ENCODE data around the gene ATP1B1. TPM values are rescaled to one million over a fixed set of nuclear protein-coding genes. Genes with fewer than 3 reads are reported as not detected.

The ATP1B1 gene
- total RNA-seq, 2 donors from 2014 or later, result 116 to 138 TPM

DNA sequence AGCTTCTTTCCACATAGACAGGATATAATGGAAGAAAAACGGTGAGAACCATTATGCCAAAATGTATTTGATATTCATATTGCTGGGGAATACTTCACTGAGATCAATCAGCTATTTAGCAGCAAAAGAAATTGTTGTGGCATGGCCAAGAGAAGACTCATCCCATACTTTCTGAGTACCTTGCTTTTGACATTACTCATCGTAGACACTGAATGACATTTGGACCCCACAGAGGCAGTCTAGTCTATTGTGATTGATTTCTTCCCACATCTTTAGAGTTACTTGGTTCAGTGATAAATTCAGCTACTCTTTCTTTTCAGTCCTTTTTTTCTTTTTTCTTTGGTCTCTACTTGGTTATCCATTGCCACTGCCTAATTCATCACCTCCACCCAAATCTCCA lies 22.1 kb downstream of the ATP1B1 start:
- Histone ChIP-seq H3K27ac (peak overlapping the region in 1 of 4 donors; percentile 9), H3K9me3 (no peaks in the 10 kb centered on the region), H3K4me3 (no peak overlapping the region), H3K27me3 (no peaks in the 10 kb centered on the region), H3K4me1 (peaks cover 16% of the 10 kb centered on the region), H3K36me3 (replicated peaks in 1 of 2; ENCODE audit: insufficient read depth in 1 of 2, low read depth in 2 of 2) (peaks cover 9% of the 10 kb centered on the region in 2 donors)
- DNase-seq, result no peak
- ATAC-seq, result no peak
- intact Hi-C loops (cut with DNase I), result no loop called here
- 74% methylated on average over 2 of the region's 2 CpGs for WGBS, 2 donors
- TF ChIP-seq, protein P1, sequence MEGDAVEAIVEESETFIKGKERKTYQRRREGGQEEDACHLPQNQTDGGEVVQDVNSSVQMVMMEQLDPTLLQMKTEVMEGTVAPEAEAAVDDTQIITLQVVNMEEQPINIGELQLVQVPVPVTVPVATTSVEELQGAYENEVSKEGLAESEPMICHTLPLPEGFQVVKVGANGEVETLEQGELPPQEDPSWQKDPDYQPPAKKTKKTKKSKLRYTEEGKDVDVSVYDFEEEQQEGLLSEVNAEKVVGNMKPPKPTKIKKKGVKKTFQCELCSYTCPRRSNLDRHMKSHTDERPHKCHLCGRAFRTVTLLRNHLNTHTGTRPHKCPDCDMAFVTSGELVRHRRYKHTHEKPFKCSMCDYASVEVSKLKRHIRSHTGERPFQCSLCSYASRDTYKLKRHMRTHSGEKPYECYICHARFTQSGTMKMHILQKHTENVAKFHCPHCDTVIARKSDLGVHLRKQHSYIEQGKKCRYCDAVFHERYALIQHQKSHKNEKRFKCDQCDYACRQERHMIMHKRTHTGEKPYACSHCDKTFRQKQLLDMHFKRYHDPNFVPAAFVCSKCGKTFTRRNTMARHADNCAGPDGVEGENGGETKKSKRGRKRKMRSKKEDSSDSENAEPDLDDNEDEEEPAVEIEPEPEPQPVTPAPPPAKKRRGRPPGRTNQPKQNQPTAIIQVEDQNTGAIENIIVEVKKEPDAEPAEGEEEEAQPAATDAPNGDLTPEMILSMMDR (IDR thresholded peaks at IDR 0.05), result no peak
- no peak for TF ChIP-seq POLR2A (IDR thresholded peaks at IDR 0.05)

DNA sequence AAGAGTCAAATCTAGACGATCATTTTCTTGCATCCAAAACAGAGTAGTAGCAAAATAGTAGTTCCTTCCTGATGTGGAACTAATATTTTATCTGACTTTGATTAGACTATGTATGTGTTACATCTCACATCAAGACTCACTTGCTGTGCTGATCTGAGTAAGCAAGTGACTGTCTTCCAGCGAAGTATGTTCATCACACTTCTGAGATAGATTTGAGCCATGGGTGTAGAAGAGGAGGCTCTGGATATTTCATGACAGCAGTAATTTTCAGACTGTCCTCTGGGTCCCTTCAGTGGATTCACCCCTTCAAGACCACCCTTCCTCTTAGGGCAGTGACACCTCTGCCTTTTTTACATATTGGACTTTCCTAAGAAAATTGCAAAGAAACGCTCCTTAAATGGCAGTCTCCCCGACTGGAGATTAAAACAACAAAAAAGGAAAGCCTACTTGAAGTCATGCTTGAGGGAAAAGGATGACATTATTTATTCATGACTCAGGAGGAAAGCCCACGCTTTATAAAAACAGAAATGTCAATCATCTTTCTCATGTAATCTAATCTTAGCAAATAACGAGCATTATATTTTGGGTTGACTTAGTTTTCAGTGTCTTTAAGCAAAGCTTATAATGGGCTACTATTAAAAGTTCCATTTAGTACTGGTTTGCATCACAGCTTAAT lies 22.8 kb downstream of the ATP1B1 start:
- peaks cover 18% of the 10 kb centered on the region for H3K4me1 ChIP-seq
- no peak overlapping the region for H3K4me3 ChIP-seq
- H3K36me3 ChIP-seq (replicated peaks in 1 of 2; ENCODE audit: insufficient read depth in 1 of 2, low read depth in 2 of 2), result peaks cover 9% of the 10 kb centered on the region in 2 donors
- H3K9me3 ChIP-seq, result no peaks in the 10 kb centered on the region
- no peak for DNase-seq
- H3K27ac ChIP-seq, result peak overlapping the region in 1 of 4 donors; percentile 9
- 43 to 56% methylated on average over 6 of the region's 6 CpGs for WGBS, 2 donors
- ATAC-seq, result no peak
- TF ChIP-seq, protein P1 (IDR thresholded peaks at IDR 0.05), result no peak
- TF ChIP-seq POLR2A (IDR thresholded peaks at IDR 0.05), result no peak
- intact Hi-C loops (cut with DNase I), result no loop called here
- H3K27me3 ChIP-seq, result no peaks in the 10 kb centered on the region

DNA sequence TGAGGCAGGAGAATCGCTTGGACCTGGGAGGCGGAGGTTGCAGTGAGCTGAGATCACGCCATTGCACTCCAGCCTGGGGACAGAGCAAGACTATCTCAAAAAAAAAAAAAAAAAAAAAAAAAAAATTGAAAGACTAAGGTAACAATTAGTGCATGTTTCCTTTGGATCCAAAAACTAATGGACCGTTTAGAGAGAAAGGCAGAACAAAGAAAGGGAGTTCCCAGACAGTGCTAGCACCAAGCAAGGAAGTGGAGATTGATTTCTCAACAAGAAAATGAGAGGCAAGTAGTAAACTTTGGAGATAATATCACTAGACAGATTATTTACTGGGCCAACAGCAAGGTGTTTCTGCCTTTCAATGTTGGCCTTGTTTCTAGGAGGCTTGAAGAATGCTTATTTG lies 24.2 kb downstream of the ATP1B1 start:
- Histone ChIP-seq H3K4me1 (peaks cover 13% of the 10 kb centered on the region), H3K27ac (peak overlapping the region in 1 of 4 donors; percentile 9), H3K27me3 (no peaks in the 10 kb centered on the region), H3K36me3 (replicated peaks in 1 of 2; ENCODE audit: insufficient read depth in 1 of 2, low read depth in 2 of 2) (peaks cover 9% of the 10 kb centered on the region in 2 donors), H3K4me3 (no peak overlapping the region), H3K9me3 (no peaks in the 10 kb centered on the region)
- 78 to 85% methylated on average over 4 of the region's 4 CpGs for WGBS, 2 donors
- DNase-seq (no peak), ATAC-seq (no peak)
- TF ChIP-seq, protein P1 (IDR thresholded peaks at IDR 0.05), result no peak
- TF ChIP-seq POLR2A (IDR thresholded peaks at IDR 0.05), result no peak
- intact Hi-C loops (cut with DNase I), result no loop called here

DNA sequence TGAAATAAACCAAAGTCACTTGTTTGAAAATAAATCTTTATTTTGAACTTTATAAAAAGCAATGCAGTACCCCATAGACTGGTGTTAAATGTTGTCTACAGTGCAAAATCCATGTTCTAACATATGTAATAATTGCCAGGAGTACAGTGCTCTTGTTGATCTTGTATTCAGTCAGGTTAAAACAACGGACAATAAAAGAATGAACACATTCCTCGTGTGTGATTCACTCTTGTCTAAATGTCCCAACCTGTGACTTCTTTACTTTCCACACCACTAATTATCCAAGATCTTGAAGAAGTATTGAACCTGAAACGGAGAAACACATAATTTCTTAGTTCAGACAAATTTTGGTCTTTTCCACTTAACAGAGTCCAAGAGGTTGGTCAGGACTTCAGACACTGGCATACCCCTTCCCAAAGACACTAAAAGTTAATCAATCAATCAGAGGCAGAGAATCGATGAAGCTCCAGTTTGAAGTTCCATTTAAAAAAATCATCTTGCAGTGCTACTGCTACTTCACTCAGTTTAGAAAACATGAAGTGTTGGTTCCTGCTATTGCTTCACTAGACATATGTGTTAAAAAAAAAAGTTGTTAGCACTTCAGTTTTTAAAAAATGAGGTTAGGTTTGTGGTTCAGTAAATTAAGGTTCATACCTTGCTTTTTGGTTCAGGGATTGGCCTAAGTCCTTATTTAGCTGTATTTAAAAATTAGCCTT lies 26.2 kb downstream of the ATP1B1 start:
- intact Hi-C loops (cut with DNase I), result no loop called here
- Histone ChIP-seq H3K36me3 (replicated peaks in 1 of 2; ENCODE audit: insufficient read depth in 1 of 2, low read depth in 2 of 2) (peaks cover 6 to 9% of the 10 kb centered on the region in 2 donors), H3K4me1 (peaks cover 9% of the 10 kb centered on the region), H3K27me3 (no peaks in the 10 kb centered on the region), H3K4me3 (no peak overlapping the region), H3K9me3 (no peaks in the 10 kb centered on the region), H3K27ac (peak overlapping the region in 1 of 4 donors; percentile 10)
- DNase-seq (no peak), ATAC-seq (no peak)
- 64 to 67% methylated on average over 4 of the region's 4 CpGs for WGBS, 2 donors
- TF ChIP-seq POLR2A (IDR thresholded peaks at IDR 0.05), result no peak
- TF ChIP-seq, protein P1 (IDR thresholded peaks at IDR 0.05), result no peak

All from body of pancreas (tissue), 4 donors.